ENCODE results near the gene TRIML1. TPM values are rescaled to one million over a fixed set of nuclear protein-coding genes. Genes with fewer than 3 reads are reported as not detected.
"Not testable (repeated sequence)": the region's sequence is repeated elsewhere in the genome, so short reads cannot be mapped to it uniquely, and the experiment has no call there.

TRIML1 gene
- polyA plus RNA-seq, 6 donors from 2014 or later, result not detected

DNA sequence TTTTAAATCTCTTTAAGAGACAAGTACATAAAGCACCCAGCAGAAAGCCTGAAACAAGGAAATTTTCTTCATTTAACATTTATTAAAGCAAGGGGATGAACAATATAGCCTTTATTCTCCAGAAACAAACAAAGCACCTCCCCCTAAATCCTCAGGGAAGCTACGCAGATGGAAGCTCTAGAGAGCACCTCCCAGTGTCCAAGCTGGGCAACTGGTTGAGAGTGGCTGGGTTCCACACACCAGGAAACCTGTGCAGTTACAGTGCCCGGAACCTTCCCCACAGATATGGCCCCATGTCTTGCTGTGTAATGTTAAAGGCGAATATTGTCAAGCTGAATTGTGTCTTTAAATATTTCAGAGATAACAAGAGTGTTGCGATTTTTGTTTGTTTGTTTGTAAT lies 8.9 kb upstream of the TRIML1 start:
- no peak overlapping the region for H3K4me3 Mint-ChIP-seq
- ATAC-seq (ENCODE audit: low read depth in 2 of 2), result no peak
- no peaks in the 10 kb centered on the region for H3K36me3 Mint-ChIP-seq
- H3K27me3 Mint-ChIP-seq, result no peaks in the 10 kb centered on the region
- H3K4me1 Mint-ChIP-seq, result no peaks in the 10 kb centered on the region
- no peak for DNase-seq
- H3K9me3 Mint-ChIP-seq, result peaks cover 4 to 28% (median 12%) of the 10 kb centered on the region in 7 donors
- H3K27ac Mint-ChIP-seq, result no peak overlapping the region

DNA sequence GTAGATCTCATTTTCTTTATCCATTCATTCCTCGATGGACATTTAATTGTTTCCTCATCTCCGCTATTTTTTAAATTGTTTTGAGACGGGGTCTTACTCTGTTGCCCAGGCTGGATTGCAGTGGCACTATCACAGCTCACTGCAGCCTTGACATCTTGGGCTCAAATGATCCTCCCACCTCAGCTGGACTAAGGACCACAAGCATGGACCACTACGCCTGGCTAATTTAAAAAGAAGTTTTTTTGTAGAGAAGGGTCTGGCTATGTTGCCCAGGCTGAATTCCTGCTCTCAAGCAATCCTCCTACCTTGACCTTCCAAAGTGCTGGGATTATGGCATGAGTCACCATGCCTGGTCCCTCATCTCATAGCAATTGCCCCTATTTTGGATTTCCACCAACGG lies 7.0 kb upstream of the TRIML1 start:
- H3K4me3 Mint-ChIP-seq, result no peak overlapping the region
- no peak overlapping the region for H3K27ac Mint-ChIP-seq
- no peak for DNase-seq
- peaks cover 2 to 24% (median 12%) of the 10 kb centered on the region in 7 donors for H3K9me3 Mint-ChIP-seq
- no peak for ATAC-seq (ENCODE audit: low read depth in 2 of 2)
- no peaks in the 10 kb centered on the region for H3K36me3 Mint-ChIP-seq
- no peaks in the 10 kb centered on the region for H3K27me3 Mint-ChIP-seq
- no peaks in the 10 kb centered on the region for H3K4me1 Mint-ChIP-seq

DNA sequence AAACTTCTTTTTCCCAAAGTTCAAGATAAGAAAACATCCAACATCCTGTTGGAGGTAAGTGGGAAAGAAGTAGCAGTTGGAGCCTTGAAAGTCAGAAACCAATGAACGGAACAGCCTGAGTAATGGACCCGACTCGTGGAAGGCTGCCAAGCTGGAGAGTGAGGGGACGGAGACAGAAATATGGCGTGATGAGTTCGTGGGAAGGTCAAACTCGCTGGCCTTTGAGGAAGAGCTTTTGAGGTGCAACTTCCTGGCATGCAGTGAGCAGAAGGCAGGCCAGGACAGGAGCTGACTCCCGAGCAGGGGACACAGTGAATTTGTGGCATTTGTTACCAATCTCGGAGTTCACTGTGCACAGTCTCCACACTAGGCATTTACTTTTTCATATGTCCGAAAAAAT lies 1.0 kb upstream of the TRIML1 start:
- Mint-ChIP-seq H3K4me1 (no peaks in the 10 kb centered on the region), H3K27ac (no peak overlapping the region), H3K27me3 (no peaks in the 10 kb centered on the region), H3K36me3 (no peaks in the 10 kb centered on the region), H3K9me3 (peaks cover 0 to 22% (median 5%) of the 10 kb centered on the region in 7 donors), H3K4me3 (no peak overlapping the region)
- ATAC-seq (ENCODE audit: low read depth in 2 of 2), result no peak
- DNase-seq, result no peak

DNA sequence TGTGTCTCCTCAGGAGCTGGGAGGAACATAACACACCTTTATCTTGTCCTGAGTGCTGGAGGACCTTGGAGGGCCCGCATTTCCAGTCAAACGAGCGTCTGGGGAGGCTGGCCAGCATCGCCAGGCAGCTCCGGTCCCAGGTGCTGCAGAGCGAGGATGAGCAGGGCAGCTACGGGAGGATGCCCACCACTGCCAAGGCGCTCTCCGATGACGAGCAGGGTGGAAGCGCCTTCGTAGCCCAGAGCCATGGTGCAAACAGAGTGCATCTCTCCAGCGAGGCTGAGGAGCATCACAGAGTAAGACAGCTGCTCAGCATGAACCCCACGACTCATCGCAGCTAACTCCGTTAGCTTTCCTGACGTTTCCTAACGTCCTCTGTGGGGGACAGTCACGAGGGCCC lies 430 bp downstream of the TRIML1 start:
- no peak overlapping the region for H3K27ac Mint-ChIP-seq
- ATAC-seq (ENCODE audit: low read depth in 2 of 2), result no peak
- H3K36me3 Mint-ChIP-seq, result no peaks in the 10 kb centered on the region
- peak overlapping the region in 1 of 8 donors; percentile 3 for H3K4me3 Mint-ChIP-seq
- H3K27me3 Mint-ChIP-seq, result no peaks in the 10 kb centered on the region
- peaks cover 0 to 22% (median 8%) of the 10 kb centered on the region in 7 donors for H3K9me3 Mint-ChIP-seq
- DNase-seq, result no peak
- no peaks in the 10 kb centered on the region for H3K4me1 Mint-ChIP-seq

DNA sequence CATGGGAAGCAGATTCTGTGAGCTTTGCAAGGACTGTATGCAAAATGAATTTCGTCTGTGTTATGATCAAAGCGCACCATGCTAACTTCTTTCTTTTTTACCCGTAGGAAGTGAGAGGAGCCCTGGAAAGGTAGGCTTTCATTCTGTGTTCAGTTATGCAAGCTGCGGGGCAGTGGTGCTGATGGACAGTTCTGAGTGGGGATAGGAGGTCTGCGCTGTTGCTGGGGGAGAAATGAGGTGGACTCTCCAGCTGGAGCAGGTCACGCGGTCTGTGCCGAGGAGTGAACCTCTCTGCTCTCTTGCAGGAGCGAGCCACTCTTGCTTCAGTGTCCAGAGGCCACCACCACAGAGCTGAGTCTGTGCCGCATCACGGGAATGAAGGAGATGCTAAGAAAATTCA lies 4.5 kb downstream of the TRIML1 start:
- H3K27ac Mint-ChIP-seq, result no peak overlapping the region
- peaks cover 0 to 20% (median 10%) of the 10 kb centered on the region in 7 donors for H3K9me3 Mint-ChIP-seq
- ATAC-seq (ENCODE audit: low read depth in 2 of 2) (no peak), DNase-seq (no peak)
- no peaks in the 10 kb centered on the region for H3K36me3 Mint-ChIP-seq
- H3K4me1 Mint-ChIP-seq, result no peaks in the 10 kb centered on the region
- no peaks in the 10 kb centered on the region for H3K27me3 Mint-ChIP-seq
- H3K4me3 Mint-ChIP-seq, result no peak overlapping the region

DNA sequence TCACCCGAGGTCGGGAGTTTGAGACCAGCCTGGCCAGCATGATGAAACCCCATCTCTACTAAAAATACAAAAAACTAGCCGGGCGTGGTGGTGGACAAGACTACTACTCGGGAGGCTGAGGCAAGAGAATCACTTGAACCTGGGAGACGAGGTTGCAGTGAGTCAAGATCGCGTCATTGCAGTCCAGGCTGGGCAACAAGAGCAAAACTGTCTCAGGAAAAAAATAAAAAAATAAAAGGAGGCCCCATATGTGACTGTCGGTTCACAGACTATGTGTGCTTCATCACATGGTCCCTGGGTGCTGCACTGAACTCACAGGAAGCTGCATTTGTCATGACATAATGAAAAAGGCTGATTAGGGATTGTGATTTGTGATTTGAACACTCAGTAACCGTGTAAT lies 6.4 kb downstream of the TRIML1 start:
- ATAC-seq (ENCODE audit: low read depth in 2 of 2) (no peak), DNase-seq (no peak)
- Mint-ChIP-seq H3K4me1 (no peaks in the 10 kb centered on the region), H3K9me3 (peaks cover 0 to 22% (median 6%) of the 10 kb centered on the region in 7 donors), H3K27ac (no peak overlapping the region), H3K36me3 (no peaks in the 10 kb centered on the region), H3K4me3 (no peak overlapping the region), H3K27me3 (no peaks in the 10 kb centered on the region)

DNA sequence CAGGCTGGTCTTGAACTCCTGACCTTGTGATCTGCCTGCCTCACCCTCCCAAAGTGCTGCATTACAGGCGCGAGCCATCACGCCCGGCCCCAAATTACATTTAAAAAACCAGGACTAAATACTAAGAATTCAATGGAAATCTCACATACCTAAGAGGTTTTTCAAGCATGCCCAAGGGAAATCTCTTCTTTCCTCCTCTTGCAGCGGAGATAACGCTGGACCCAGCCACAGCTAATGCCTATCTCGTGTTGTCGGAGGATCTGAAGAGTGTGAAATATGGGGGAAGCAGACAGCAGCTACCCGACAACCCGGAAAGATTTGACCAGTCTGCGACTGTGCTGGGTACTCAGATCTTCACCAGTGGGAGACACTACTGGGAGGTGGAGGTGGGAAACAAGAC lies 7.4 kb downstream of the TRIML1 start:
- no peaks in the 10 kb centered on the region for H3K36me3 Mint-ChIP-seq
- no peak for DNase-seq
- H3K4me1 Mint-ChIP-seq, result no peaks in the 10 kb centered on the region
- H3K4me3 Mint-ChIP-seq, result no peak overlapping the region
- H3K27me3 Mint-ChIP-seq, result no peaks in the 10 kb centered on the region
- no peak for ATAC-seq (ENCODE audit: low read depth in 2 of 2)
- peaks cover 0 to 22% (median 5%) of the 10 kb centered on the region in 7 donors for H3K9me3 Mint-ChIP-seq
- no peak overlapping the region for H3K27ac Mint-ChIP-seq

DNA sequence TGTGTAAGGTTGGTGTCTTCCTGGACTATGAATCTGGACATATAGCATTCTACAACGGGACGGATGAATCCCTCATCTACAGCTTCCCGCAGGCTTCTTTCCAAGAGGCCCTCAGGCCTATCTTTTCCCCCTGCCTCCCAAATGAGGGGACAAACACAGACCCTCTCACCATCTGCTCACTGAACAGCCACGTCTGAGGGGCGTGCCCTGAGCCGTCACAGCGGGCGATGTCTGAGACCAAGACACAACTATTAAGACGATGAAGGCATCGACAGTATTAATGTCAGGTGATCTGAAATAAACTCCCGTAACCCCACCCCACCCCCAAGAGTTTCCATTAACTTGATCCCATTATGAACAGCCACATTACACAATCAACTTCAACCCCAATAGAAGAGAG lies 7.9 kb downstream of the TRIML1 start:
- Mint-ChIP-seq H3K4me3 (no peak overlapping the region), H3K9me3 (peaks cover 0 to 22% (median 5%) of the 10 kb centered on the region in 7 donors), H3K36me3 (no peaks in the 10 kb centered on the region), H3K27me3 (no peaks in the 10 kb centered on the region), H3K27ac (no peak overlapping the region), H3K4me1 (no peaks in the 10 kb centered on the region)
- DNase-seq (no peak), ATAC-seq (ENCODE audit: low read depth in 2 of 2) (no peak)

DNA sequence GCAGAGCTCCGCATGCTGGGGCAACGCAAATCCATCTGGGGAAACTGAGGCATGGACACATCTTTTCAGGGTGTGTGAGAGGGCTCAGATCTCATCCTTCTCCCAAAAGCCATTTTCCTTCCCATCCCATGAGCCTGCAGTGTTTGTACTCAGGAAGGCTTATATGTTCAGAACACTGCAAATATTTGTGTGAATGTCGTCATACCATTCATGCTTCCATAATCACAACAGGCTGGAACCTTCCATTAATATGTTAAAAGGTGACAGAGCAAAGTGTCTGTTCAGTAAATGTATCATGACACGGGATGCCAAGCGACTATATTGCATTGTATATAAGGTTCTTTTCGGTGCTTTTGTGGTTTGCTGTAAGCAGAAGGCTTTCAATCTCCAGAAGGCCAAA lies 8.5 kb downstream of the TRIML1 start:
- no peak for DNase-seq
- ATAC-seq (ENCODE audit: low read depth in 2 of 2), result no peak
- H3K4me3 Mint-ChIP-seq, result no peak overlapping the region
- H3K9me3 Mint-ChIP-seq, result peaks cover 0 to 22% (median 5%) of the 10 kb centered on the region in 7 donors
- no peak overlapping the region for H3K27ac Mint-ChIP-seq
- no peaks in the 10 kb centered on the region for H3K4me1 Mint-ChIP-seq
- no peaks in the 10 kb centered on the region for H3K36me3 Mint-ChIP-seq
- no peaks in the 10 kb centered on the region for H3K27me3 Mint-ChIP-seq

DNA sequence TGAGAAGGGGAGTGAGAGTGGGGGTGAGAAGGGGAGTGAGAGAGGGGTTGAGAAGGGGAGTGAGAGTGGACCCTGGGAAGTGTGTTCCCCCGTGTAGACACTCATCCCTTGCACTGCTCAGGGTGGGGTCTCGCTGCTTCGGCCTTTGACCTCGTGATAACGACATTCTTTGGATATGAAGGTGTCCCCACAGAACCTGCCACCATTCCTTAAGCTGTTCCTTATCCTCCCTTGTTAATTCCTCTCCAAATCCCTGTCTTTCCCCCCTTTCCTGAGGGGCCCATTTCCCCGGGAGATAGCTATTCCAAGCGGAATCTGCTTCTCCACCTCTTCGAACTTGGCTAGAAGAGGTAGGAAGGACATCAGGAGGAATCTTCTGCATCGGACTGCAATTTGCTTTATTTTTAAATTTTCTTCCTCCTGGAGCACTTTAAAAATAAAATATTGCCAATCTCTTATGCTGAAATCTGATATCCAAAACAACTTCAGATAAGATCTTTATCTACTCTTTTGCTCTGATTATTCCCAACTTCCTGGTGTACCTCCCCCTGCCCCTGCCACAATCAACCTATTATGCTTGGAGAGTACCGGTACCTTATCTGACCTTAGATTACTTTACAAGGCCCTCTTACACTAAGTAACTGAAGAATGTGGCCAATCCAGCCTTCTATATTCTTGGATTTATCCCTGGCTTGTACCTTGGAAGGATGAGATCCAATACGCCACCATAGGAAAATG lies 15.6 kb downstream of the TRIML1 start:
- ATAC-seq (ENCODE audit: low read depth in 2 of 2) (no peak), DNase-seq (no peak)
- no peak overlapping the region for H3K4me3 Mint-ChIP-seq
- peaks cover 0 to 7% of the 10 kb centered on the region in 2 donors for H3K36me3 Mint-ChIP-seq
- no peaks in the 10 kb centered on the region for H3K4me1 Mint-ChIP-seq
- H3K27me3 Mint-ChIP-seq, result no peaks in the 10 kb centered on the region
- H3K9me3 Mint-ChIP-seq, result peaks cover 6 to 19% (median 10%) of the 10 kb centered on the region in 7 donors
- no peak overlapping the region for H3K27ac Mint-ChIP-seq

DNA sequence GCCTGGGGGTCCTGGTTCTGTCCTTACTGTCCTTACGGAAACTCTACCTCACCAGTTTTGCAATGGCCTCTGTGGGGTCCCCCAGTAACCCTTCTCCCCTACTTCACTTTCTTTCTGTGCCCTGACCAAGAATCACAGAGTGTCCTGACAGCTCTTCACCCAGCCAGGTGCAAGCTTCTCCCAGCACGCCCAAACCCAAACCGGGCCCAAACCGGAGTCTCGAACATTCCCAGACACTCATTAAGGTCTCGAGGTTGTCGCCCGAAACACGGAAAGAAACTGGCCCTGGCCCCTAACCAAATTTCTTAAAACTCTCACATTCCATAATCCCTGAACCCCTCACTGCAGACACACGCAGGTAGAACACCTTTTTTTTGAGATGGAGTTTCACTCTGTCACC lies 19.1 kb downstream of the TRIML1 start:
- H3K4me3 Mint-ChIP-seq, result no peak overlapping the region
- DNase-seq (no peak), ATAC-seq (ENCODE audit: low read depth in 2 of 2) (no peak)
- H3K27ac Mint-ChIP-seq, result no peak overlapping the region
- peaks cover 0 to 7% of the 10 kb centered on the region in 2 donors for H3K36me3 Mint-ChIP-seq
- H3K27me3 Mint-ChIP-seq, result no peaks in the 10 kb centered on the region
- peaks cover 9 to 28% (median 15%) of the 10 kb centered on the region in 7 donors for H3K9me3 Mint-ChIP-seq
- no peaks in the 10 kb centered on the region for H3K4me1 Mint-ChIP-seq

DNA sequence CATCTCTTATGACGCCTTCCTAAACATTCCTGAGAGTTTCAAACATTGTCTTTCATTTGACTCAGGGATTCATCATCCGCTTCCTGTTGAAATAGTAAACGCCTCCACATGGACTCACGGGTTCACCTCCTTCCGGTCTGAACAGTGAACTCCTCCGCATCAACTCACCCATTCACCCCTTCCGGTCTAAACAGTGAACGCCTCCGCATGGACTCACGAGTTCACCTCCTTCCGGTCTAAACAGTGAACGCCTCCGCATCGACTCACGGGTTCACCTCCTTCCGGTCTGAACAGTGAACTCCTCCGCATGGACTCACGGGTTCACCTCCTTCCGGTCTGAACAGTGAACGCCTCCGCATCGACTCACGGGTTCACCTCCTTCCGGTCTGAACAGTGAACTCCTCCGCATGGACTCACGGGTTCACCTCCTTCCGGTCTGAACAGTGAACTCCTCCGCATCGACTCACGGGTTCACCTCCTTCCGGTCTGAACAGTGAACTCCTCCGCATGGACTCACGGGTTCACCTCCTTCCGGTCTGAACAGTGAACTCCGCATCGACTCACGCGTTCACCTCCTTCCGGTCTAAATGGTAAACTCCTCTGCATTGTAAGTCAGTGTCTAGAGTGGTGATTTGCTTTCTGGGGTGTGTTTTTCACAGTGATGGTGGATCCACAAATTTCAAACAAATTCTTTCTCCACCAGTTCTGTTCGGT lies 20.4 kb downstream of the TRIML1 start:
- not testable (repeated sequence) for H3K27ac Mint-ChIP-seq; DNase-seq; H3K4me3 Mint-ChIP-seq; H3K27me3 Mint-ChIP-seq; H3K36me3 Mint-ChIP-seq; ATAC-seq (ENCODE audit: low read depth in 2 of 2); H3K4me1 Mint-ChIP-seq
- peaks cover 9 to 27% (median 14%) of the 10 kb centered on the region in 7 donors for H3K9me3 Mint-ChIP-seq

DNA sequence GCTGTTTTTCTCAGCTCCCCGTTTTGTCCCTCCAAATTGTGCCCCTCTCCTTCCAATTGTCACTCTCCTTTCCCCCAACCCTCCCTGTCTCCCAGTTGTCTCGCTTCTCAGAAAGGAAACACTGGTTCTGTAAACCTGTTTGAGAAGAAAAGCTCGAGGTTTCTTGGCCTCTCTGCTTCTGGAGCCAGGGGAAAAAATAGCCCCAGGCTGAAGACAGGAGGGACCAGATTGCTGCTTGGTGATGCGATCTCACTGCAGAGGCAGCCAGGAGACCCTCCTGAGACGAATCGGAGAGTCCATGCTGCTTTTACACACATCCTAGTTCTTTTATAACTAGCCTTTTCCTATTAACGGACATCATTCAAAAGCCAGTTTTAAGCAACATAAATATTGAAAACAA lies 21.2 kb downstream of the TRIML1 start:
- no peaks in the 10 kb centered on the region for H3K4me1 Mint-ChIP-seq
- DNase-seq, result no peak
- ATAC-seq (ENCODE audit: low read depth in 2 of 2), result no peak
- H3K27me3 Mint-ChIP-seq, result no peaks in the 10 kb centered on the region
- H3K9me3 Mint-ChIP-seq, result peaks cover 6 to 21% (median 10%) of the 10 kb centered on the region in 7 donors
- H3K4me3 Mint-ChIP-seq, result no peak overlapping the region
- H3K27ac Mint-ChIP-seq, result no peak overlapping the region
- H3K36me3 Mint-ChIP-seq, result peaks cover 0 to 7% of the 10 kb centered on the region in 2 donors

DNA sequence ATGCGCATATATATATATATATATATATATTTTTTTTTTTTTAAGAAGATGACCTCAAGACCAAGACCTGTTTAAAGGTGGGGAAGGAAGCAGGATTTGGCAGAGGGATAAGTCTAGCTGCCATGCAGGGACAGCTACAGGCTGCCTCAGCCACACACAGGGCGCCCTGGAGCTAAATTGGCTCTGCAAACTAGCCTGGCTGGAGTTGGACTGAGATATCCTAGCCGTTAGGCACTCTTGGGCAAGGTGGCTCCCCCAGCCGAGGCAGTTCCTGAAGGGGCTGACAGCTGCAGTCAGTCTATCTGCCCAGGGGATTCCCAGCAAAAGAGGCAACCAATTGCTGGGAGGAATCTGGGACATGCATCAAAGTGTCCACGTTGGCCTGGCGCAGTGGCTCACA lies 21.9 kb downstream of the TRIML1 start:
- peaks cover 6 to 21% (median 10%) of the 10 kb centered on the region in 7 donors for H3K9me3 Mint-ChIP-seq
- no peaks in the 10 kb centered on the region for H3K4me1 Mint-ChIP-seq
- no peaks in the 10 kb centered on the region for H3K27me3 Mint-ChIP-seq
- H3K27ac Mint-ChIP-seq, result no peak overlapping the region
- H3K4me3 Mint-ChIP-seq, result no peak overlapping the region
- H3K36me3 Mint-ChIP-seq, result peaks cover 0 to 7% of the 10 kb centered on the region in 2 donors
- ATAC-seq (ENCODE audit: low read depth in 2 of 2) (no peak), DNase-seq (no peak)
